ENCODE measurements around the gene RELN.

DNA sequence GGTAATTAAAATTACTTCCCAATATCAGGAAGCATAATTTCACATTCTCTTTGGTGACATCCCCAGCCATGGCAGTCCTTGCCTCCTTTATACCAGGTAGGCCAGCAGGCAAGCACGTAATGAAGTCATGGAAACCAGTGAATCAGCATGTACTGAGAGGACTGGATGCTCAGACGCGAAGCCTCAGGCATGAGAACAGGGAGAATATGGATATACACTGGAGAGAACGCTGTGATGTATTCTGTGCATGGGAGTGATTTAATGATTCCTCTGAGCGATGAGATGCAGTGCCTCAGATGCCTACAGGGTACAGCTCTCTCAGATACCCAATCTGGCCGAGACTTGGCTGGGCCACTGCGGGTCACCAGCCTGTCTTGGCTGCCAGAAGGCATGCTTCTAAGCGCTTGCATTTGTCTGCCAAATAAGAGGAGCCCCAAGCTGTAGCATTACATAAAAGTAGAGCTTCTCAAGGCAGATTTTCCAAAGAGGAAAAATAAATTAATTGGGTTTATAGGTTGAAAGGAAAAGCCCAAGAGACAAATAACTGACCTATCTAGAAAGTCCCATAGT is 238.1 kb downstream of the RELN start:
- no peak for TF ChIP-seq POLR2A (IDR thresholded peaks at IDR 0.05; ENCODE audit: low read depth)
- no peak for TF ChIP-seq EP300 (IDR thresholded peaks at IDR 0.05)
- TF ChIP-seq, protein P1, sequence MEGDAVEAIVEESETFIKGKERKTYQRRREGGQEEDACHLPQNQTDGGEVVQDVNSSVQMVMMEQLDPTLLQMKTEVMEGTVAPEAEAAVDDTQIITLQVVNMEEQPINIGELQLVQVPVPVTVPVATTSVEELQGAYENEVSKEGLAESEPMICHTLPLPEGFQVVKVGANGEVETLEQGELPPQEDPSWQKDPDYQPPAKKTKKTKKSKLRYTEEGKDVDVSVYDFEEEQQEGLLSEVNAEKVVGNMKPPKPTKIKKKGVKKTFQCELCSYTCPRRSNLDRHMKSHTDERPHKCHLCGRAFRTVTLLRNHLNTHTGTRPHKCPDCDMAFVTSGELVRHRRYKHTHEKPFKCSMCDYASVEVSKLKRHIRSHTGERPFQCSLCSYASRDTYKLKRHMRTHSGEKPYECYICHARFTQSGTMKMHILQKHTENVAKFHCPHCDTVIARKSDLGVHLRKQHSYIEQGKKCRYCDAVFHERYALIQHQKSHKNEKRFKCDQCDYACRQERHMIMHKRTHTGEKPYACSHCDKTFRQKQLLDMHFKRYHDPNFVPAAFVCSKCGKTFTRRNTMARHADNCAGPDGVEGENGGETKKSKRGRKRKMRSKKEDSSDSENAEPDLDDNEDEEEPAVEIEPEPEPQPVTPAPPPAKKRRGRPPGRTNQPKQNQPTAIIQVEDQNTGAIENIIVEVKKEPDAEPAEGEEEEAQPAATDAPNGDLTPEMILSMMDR (IDR thresholded peaks at IDR 0.05): no peak
- no peak for TF ChIP-seq POLR2AphosphoS5 (IDR thresholded peaks at IDR 0.05)
